Subcutaneous adipose tissue (tissue), 4 donors: ENCODE measurements around the gene GHRH. TPM values are rescaled to one million over a fixed set of nuclear protein-coding genes. Genes with fewer than 3 reads are reported as not detected.

Source experiments
- CTCF ChIP-seq: fragments of 450-650 bp; IDR thresholded peaks from one replicate; pipeline ENCODE4 v1.5.1; 2016; ENCODE audit warnings: low read depth, mild to moderate bottlenecking, control low read depth, antibody characterized with exemption, moderate library complexity
- total RNA-seq, 4 donors: library from RNA; depleted of rRNA; stranded (reverse); fragments of >200 nt; gene quantifications; one replicate each; pipeline ENCODE4 v1.1.0, GENCODE V29; 2016

The GHRH gene
- total RNA-seq, 4 donors from 2014 or later = not detected

GRCh38 chr20:37235065-37235464, 26.5 kb downstream of the GHRH start:
- no peak for TF ChIP-seq CTCF

- TF ChIP-seq CTCF = no peak
These were observed 27.4 kb downstream of the GHRH start for GRCh38 chr20:37234254-37234581.

- TF ChIP-seq CTCF = no peak
These were observed 27.9 kb downstream of the GHRH start for GRCh38 chr20:37233548-37234253.

GRCh38 chr20:37231947-37232630, 29.5 kb downstream of the GHRH start:
- TF ChIP-seq CTCF = no peak

- TF ChIP-seq CTCF = no peak
These were observed 31.4 kb downstream of the GHRH start for GRCh38 chr20:37230200-37230599.

- no peak for TF ChIP-seq CTCF
These were observed 32.3 kb downstream of the GHRH start for GRCh38 chr20:37229357-37229756.

GRCh38 chr20:37228656-37229055, 33.0 kb downstream of the GHRH start:
- no peak for TF ChIP-seq CTCF
